ENCODE measurements around the gene PRDM16. TPM values are rescaled to one million over a fixed set of nuclear protein-coding genes. Genes with fewer than 3 reads are reported as not detected.
A peak's percentile ranks its signal among the peaks of the same experiment; 100 is the strongest.

Gene PRDM16
- total and polyA plus RNA-seq, 2 of the 8 experiments (the other 6 are each of a cell fraction or from before 2014, with no cell fraction given): 0.39 to 0.43 TPM

- Histone ChIP-seq H2BK5ac (ENCODE audit: low read depth, low read length) (no peak overlapping the region), H3K27ac (ENCODE audit: low read depth, low read length) (no peak overlapping the region)
- no peak; the same call in 1 of the 2 replicates for TF ChIP-seq SUZ12 (IDR thresholded peaks at IDR 0.05; ENCODE audit: low read length)
- no peak for TF ChIP-seq CREB1 (IDR thresholded peaks at IDR 0.05)
- no peak for TF ChIP-seq SAP30 (IDR thresholded peaks at IDR 0.05; ENCODE audit: insufficient read depth, insufficient replicate concordance, low read length)
- no peak for TF ChIP-seq FOSL1 (IDR thresholded peaks at IDR 0.05; ENCODE audit: insufficient read depth, low read depth, low read length)
- peak; percentile 62 to 65 (median 64) for TF ChIP-seq CTCF (IDR thresholded peaks at IDR 0.05; ENCODE audit: control extremely low read depth in 1 of 3, insufficient read depth in 1 of 3, low read depth in 1 of 3, low read length in 3 of 3)
- TF ChIP-seq GABPA (IDR thresholded peaks at IDR 0.05; ENCODE audit: borderline replicate concordance, insufficient read depth, low read length): peak; percentile 57; the same call in 1 of the 2 replicates
- no peak for TF ChIP-seq HDAC6 (IDR thresholded peaks at IDR 0.05; ENCODE audit: low read depth, low read length)
- no peak for TF ChIP-seq MAFK (IDR thresholded peaks at IDR 0.05; ENCODE audit: low read depth, low read length)
- no peak for TF ChIP-seq RXRA (IDR thresholded peaks at IDR 0.05; ENCODE audit: insufficient read depth, low read depth, low read length)
- TF ChIP-seq SIN3A (conservative IDR thresholded peaks at IDR 0.05 in 1 of 2, IDR thresholded peaks at IDR 0.05 in 1 of 2; ENCODE audit: low read depth in 1 of 2, low read length in 2 of 2): no peak
Measured at GRCh38 chr1:3066250-3066711, 2.7 kb upstream of the PRDM16 start.

More at GRCh38 chr1:3066250-3066711, 2.7 kb upstream of the PRDM16 start:
- H4K5ac ChIP-seq (ENCODE audit: insufficient read length, low read depth, low read length): no peak overlapping the region
- no peaks in the 10 kb centered on the region for H3K9me3 ChIP-seq (ENCODE audit: insufficient read depth in 2 of 2, low read depth in 1 of 2, low read length in 1 of 2)
- H3K79me1 ChIP-seq (ENCODE audit: low read depth, low read length): no peaks in the 10 kb centered on the region
- H4K91ac ChIP-seq (replicated peaks; ENCODE audit: insufficient read length, low read length): no peak overlapping the region
- ChIA-PET CTCF (ENCODE audit: partially characterized antibody) (interaction anchor here (0.9 to 3.3 kb wide), 9 partner anchors 12 to 336 kb away, joined by 3 to 32 read pairs (median 4); no protein-coding TSS in a partner anchor), POLR2A (ENCODE audit: partially characterized antibody) (no interaction called here)
- H2BK15ac ChIP-seq (ENCODE audit: low read length): no peak overlapping the region
- no peak overlapping the region for H2AFZ ChIP-seq (ENCODE audit: low read length)
- no peak overlapping the region for H3K4me3 ChIP-seq (ENCODE audit: extremely low read depth in 1 of 4, insufficient read depth in 2 of 4, low read depth in 3 of 4, low read length in 4 of 4)
- DNase-seq (ENCODE audit: low read depth in 1 of 2, low spot score in 2 of 2): peak in 1 of 2 experiments; percentile 56
- no peak overlapping the region for H3K56ac ChIP-seq (replicated peaks; ENCODE audit: insufficient read length, low read depth, low read length)
- FAIRE-seq: no peak
- no peaks in the 10 kb centered on the region for H3K79me2 ChIP-seq (ENCODE audit: control insufficient read depth in 1 of 2, insufficient read depth in 2 of 2, low read length in 2 of 2)
- 39% methylated on average over 7 of the region's 11 CpGs; no CpG with 5 or more reads in 1 of the 2 experiments for WGBS, 2 experiments (ENCODE audit: extremely low coverage in 1 of 2, insufficient coverage in 1 of 2, insufficient read length in 1 of 2, insufficient replicate concordance in 2 of 2, low coverage in 1 of 2, low lambda C conversion rate in 2 of 2, missing lambda C conversion rate in 1 of 2)
- peak overlapping the region; percentile 72; the same call in 1 of the 2 replicates for H2BK20ac ChIP-seq (ENCODE audit: low read length)
- H2BK120ac ChIP-seq (replicated peaks; ENCODE audit: low read depth, low read length): no peak overlapping the region
- no peak overlapping the region for H3K14ac ChIP-seq (ENCODE audit: insufficient read length)
- H3K18ac ChIP-seq (ENCODE audit: extremely low read depth, low read length): no peak overlapping the region
- H2BK12ac ChIP-seq (ENCODE audit: low read depth, low read length): 0 out of 2 replicates have a peak overlapping the region, but pooled peaks have one; percentile 68
- no peak overlapping the region for H4K8ac ChIP-seq (ENCODE audit: extremely low read depth, insufficient read depth, low read length)
- H4K20me1 ChIP-seq (replicated peaks in 1 of 2; ENCODE audit: control insufficient read depth in 1 of 2, insufficient read depth in 2 of 2, low read length in 2 of 2): peaks cover 3 to 13% of the 10 kb centered on the region in 2 experiments
- H3K4ac ChIP-seq (replicated peaks; ENCODE audit: insufficient read length, low read depth, low read length): no peak overlapping the region
- H3K23me2 ChIP-seq (ENCODE audit: low read depth, low read length): peaks cover 11% of the 10 kb centered on the region; the same call in 1 of the 2 replicates
- H3K36me3 ChIP-seq (ENCODE audit: control insufficient read depth in 2 of 4, insufficient read depth in 4 of 4, low read length in 3 of 4): peaks cover 0 to 11% (median 0%) of the 10 kb centered on the region in 4 experiments; a peak in 1 of 8 replicates
- no peak overlapping the region for H3K4me2 ChIP-seq (ENCODE audit: insufficient read depth in 1 of 2, low read depth in 2 of 2, low read length in 2 of 2)
- H3K4me1 ChIP-seq (replicated peaks in 1 of 4; ENCODE audit: control insufficient read depth in 3 of 4, insufficient read depth in 4 of 4, low read length in 3 of 4): peaks cover 0 to 35% (median 22%) of the 10 kb centered on the region in 4 experiments; a peak in 6 of 7 replicates
- no peak overlapping the region for H3K9ac ChIP-seq (replicated peaks in 1 of 4; ENCODE audit: extremely low read depth in 1 of 4, low read depth in 3 of 4, low read length in 3 of 4)
- no peak overlapping the region for H2AK5ac ChIP-seq (ENCODE audit: low read depth, low read length)
- peaks cover 89 to 96% (median 92%) of the 10 kb centered on the region in 4 experiments for H3K27me3 ChIP-seq (replicated peaks in 1 of 4; ENCODE audit: control insufficient read depth in 3 of 4, extremely low read depth in 1 of 4, insufficient read depth in 3 of 4, low read length in 3 of 4)
- H3K23ac ChIP-seq (ENCODE audit: insufficient read length): no peak overlapping the region

Data from H1 (cell line).